ENCODE measurements around the gene RRAGD.

GRCh38 chr6:89386917-89387491, 25.1 kb downstream of the RRAGD start:
- TF ChIP-seq CTCF (IDR thresholded peaks at IDR 0.05) (no peak), POLR2A (IDR thresholded peaks at IDR 0.05) (no peak)

Measured in heart left ventricle (tissue), 13 donors.